B cell (primary cell): ENCODE measurements around the gene APOA5.

ENCODE experiments used
- CTCF ChIP-seq: fragments of 200-600 bp; IDR thresholded peaks from one replicate; pipeline ENCODE4 v1.8.0; 2022; ENCODE audit warnings: antibody characterized with exemption, mild to moderate bottlenecking
- EZH2 ChIP-seq: IDR thresholded peaks from 2 replicates; pipeline ENCODE4 v1.6.1; 2012; ENCODE audit warnings: borderline replicate concordance, low read depth, mild to moderate bottlenecking, moderate library complexity, low read length; ENCODE audit not compliant: insufficient read depth, poor library complexity, severe bottlenecking

GRCh38 chr11:116835042-116835772 is 43.5 kb upstream of the APOA5 start:
- TF ChIP-seq CTCF, result no peak
- no peak for TF ChIP-seq EZH2
